Body of pancreas (tissue), 4 donors: ENCODE measurements around the gene NUTM2G.
"Not testable (repeated sequence)": the region's sequence is repeated elsewhere in the genome, so short reads cannot be mapped to it uniquely, and the experiment has no call there.

Source experiments
- CTCF ChIP-seq, 7 experiments: fragments of 450-650 bp in 4 of 7; fragments of 200-600 bp in 3 of 7; sonication (generic) in 3 of 7; IDR thresholded peaks; one replicate each; pipeline ENCODE4 v1.5.1; 2016 to 2019; ENCODE audit warnings: antibody characterized with exemption in 7 of 7
- POLR2A ChIP-seq, 3 donors: fragments of 450-650 bp; IDR thresholded peaks; one replicate each; pipeline ENCODE4 v1.6.1; 2016; ENCODE audit warnings: antibody characterized with exemption in 3 of 3, mild to moderate bottlenecking in 2 of 3

GRCh38 chr9:96928543-96928942, at the start of gene NUTM2G:
- not testable (repeated sequence) for TF ChIP-seq POLR2A, CTCF (IDR thresholded peaks at IDR 0.05)
